ENCODE results near the gene KCTD21.

GRCh38 chr11:78171951-78172350, 16.5 kb downstream of the KCTD21 start:
- TF ChIP-seq CTCF (IDR thresholded peaks at IDR 0.05; ENCODE audit: insufficient read depth, low read length, poor library complexity, severe bottlenecking), result no peak
- no peak for TF ChIP-seq EZH2phosphoT487 (conservative IDR thresholded peaks at IDR 0.05; ENCODE audit: low read length)
